GM12878 (cell line): Measurements from ENCODE around the gene ATXN1. TPM values are rescaled to one million over a fixed set of nuclear protein-coding genes. Genes with fewer than 3 reads are reported as not detected.

Source experiments
- ATAC-seq: fragments of 200-7000 bp; cut with Tn5 transposase; 3 replicates; pipeline ENCODE4 v1.9.1; 2020; ENCODE audit warnings: mild to moderate bottlenecking, moderate library complexity
- BruUV-seq: library from RNA; stranded (reverse); fragments of 400-500 nt; replicated peaks from 2 replicates; lab custom pipeline; 2021; lab: Mats Ljungman, UMichigan
- CTCF ChIA-PET: fragments of 300-600 bp; sonication (Branson Sonifier 250); formaldehyde crosslinking; extraction: SDS; loops from one replicate; lab custom pipeline; 2021; ENCODE audit warnings: inconsistent platforms; lab: Yijun Ruan, JAX
- POLR2A ChIA-PET: fragments of 350-600 bp; formaldehyde crosslinking; extraction: SDS; loops from one replicate; lab custom pipeline; 2021; ENCODE audit warnings: inconsistent platforms; lab: Charles Lee
- RAD21 ChIA-PET: fragments of 300-600 bp; sonication (Branson Sonifier 250); formaldehyde crosslinking; loops from one replicate; lab custom pipeline; 2023; ENCODE audit warnings: antibody characterized with exemption; ENCODE audit not compliant: unreplicated experiment; lab: Charles Lee
- SMC1A ChIA-PET: fragments of 300-600 bp; sonication (Branson Sonifier 250); formaldehyde crosslinking; loops from one replicate; lab custom pipeline; 2023; ENCODE audit not compliant: unreplicated experiment, uncharacterized antibody; lab: Charles Lee
- DNase-seq: peaks from one replicate; pipeline ENCODE4 v3.0.0-alpha.2; 2011; ENCODE audit warnings: low read depth, low spot score
- FAIRE-seq: peaks from 3 replicates; lab custom pipeline; 2011; peaks lifted over from hg19 to GRCh38; lab: Jason Lieb, UNC
- H2AFZ ChIP-seq: 2 replicates; pipeline ENCODE4 v1.6.0; 2011; ENCODE audit warnings: low read depth, low read length, control low read depth; ENCODE audit not compliant: control insufficient read depth
- H3K27ac ChIP-seq: 2 replicates; pipeline ENCODE4 v1.5.1; 2011; ENCODE audit warnings: control low read depth; ENCODE audit not compliant: control insufficient read depth, insufficient read depth
- H3K27me3 ChIP-seq, 2 experiments: replicated peaks in 1 of 2; 2 replicates each; pipeline versions ENCODE4 v1.6.0 to v1.6.1; 2011; ENCODE audit warnings: low read length in 1 of 2; ENCODE audit not compliant: control insufficient read depth in 2 of 2, insufficient read depth in 2 of 2
- H3K36me3 ChIP-seq, 2 experiments: 2 replicates each; pipeline ENCODE4 v1.5.1; 2011; ENCODE audit warnings: low read length in 1 of 2; ENCODE audit not compliant: control insufficient read depth in 2 of 2, insufficient read depth in 2 of 2
- H3K4me1 ChIP-seq: 2 replicates; pipeline ENCODE4 v1.6.1; 2011; ENCODE audit warnings: mild to moderate bottlenecking, low read length, moderate library complexity, mixed read lengths; ENCODE audit not compliant: control insufficient read depth, insufficient read depth
- H3K4me2 ChIP-seq: 2 replicates; pipeline ENCODE4 v1.6.0; 2011; ENCODE audit warnings: control low read depth; ENCODE audit not compliant: control insufficient read depth, insufficient read depth
- H3K4me3 ChIP-seq: fragments of 200-600 bp; sonication (generic); 2 replicates; pipeline ENCODE4 v1.5.1; 2016
- H3K79me2 ChIP-seq: 2 replicates; pipeline ENCODE4 v1.6.0; 2011; ENCODE audit warnings: low read length; ENCODE audit not compliant: control insufficient read depth, insufficient read depth
- H3K9ac ChIP-seq: 2 replicates; pipeline ENCODE4 v1.8.0; 2011; ENCODE audit warnings: low read length, control low read depth, mixed read lengths; ENCODE audit not compliant: control insufficient read depth, insufficient read depth
- H3K9me3 ChIP-seq: replicated peaks from 3 replicates; pipeline ENCODE4 v1.5.1; 2011; ENCODE audit warnings: mild to moderate bottlenecking, low read length; ENCODE audit not compliant: control insufficient read depth, insufficient read depth
- H4K20me1 ChIP-seq: 2 replicates; pipeline ENCODE4 v1.6.0; 2011; ENCODE audit not compliant: control insufficient read depth, insufficient read depth
- BCL11A ChIP-seq: IDR thresholded peaks from 2 replicates; pipeline ENCODE4 v1.6.1; 2011; ENCODE audit warnings: low read depth, low read length
- CTCF ChIP-seq, 3 experiments: IDR thresholded peaks in 2 of 3; conservative IDR thresholded peaks in 1 of 3; 2 replicates each; pipeline ENCODE4 v1.5.1; 2011; ENCODE audit warnings: low read depth in 3 of 3, low read length in 3 of 3, mild to moderate bottlenecking in 3 of 3, control low read depth in 2 of 3, moderate library complexity in 2 of 3, inconsistent platforms in 1 of 3, mixed read lengths in 1 of 3; ENCODE audit not compliant: control insufficient read depth in 2 of 3, insufficient read depth in 1 of 3; ENCODE audit errors: extremely low read depth in 1 of 3
- EGR1 ChIP-seq, 2 experiments: IDR thresholded peaks; 1 replicate in 1 of 2; 2 replicates in 1 of 2; pipeline ENCODE4 v1.6.1; 2011 to 2012; ENCODE audit warnings: low read depth in 2 of 2, low read length in 2 of 2, borderline replicate concordance in 1 of 2, mild to moderate bottlenecking in 1 of 2, moderate library complexity in 1 of 2
- ELK1 ChIP-seq: IDR thresholded peaks from 2 replicates; pipeline ENCODE4 v1.6.1; 2012; ENCODE audit warnings: low read depth, low read length, improper control_type of control experiment
- ESRRA ChIP-seq: IDR thresholded peaks from 2 replicates; pipeline ENCODE4 v1.6.1; 2012; ENCODE audit warnings: mild to moderate bottlenecking, low read length, improper control_type of control experiment
- HDAC2 ChIP-seq: fragments of 200-600 bp; sonication (generic); IDR thresholded peaks from 2 replicates; pipeline ENCODE4 v1.6.1; 2017
- MEF2A ChIP-seq: IDR thresholded peaks from 2 replicates; pipeline ENCODE4 v1.6.1; 2011; ENCODE audit warnings: low read depth, mild to moderate bottlenecking, low read length, moderate library complexity; ENCODE audit not compliant: insufficient read depth
- MEF2B ChIP-seq: fragments of 450-650 bp; IDR thresholded peaks from 2 replicates; pipeline ENCODE4 v1.6.1; 2018; ENCODE audit warnings: mild to moderate bottlenecking, moderate library complexity; ENCODE audit not compliant: partially characterized antibody, poor library complexity, severe bottlenecking
- MXI1 ChIP-seq: fragments of 150-350 bp; IDR thresholded peaks from 2 replicates; pipeline ENCODE4 v1.6.1; 2011; ENCODE audit warnings: low read depth, mild to moderate bottlenecking, inconsistent platforms, low read length, improper control_type of control experiment
- NFYA ChIP-seq: IDR thresholded peaks from 2 replicates; pipeline ENCODE4 v1.6.1; 2011; ENCODE audit warnings: low read depth, mild to moderate bottlenecking, low read length, improper control_type of control experiment, borderline replicate concordance
- NFYB ChIP-seq: IDR thresholded peaks from 2 replicates; pipeline ENCODE4 v1.6.1; 2011; ENCODE audit warnings: low read depth, mild to moderate bottlenecking, low read length, improper control_type of control experiment, moderate library complexity; ENCODE audit not compliant: insufficient read depth
- RUNX3 ChIP-seq: IDR thresholded peaks from 2 replicates; pipeline ENCODE4 v1.6.1; 2012; ENCODE audit warnings: low read length, inconsistent platforms
- SMC3 ChIP-seq: IDR thresholded peaks from 2 replicates; pipeline ENCODE4 v1.6.1; 2011; ENCODE audit warnings: low read length, improper control_type of control experiment, borderline replicate concordance
- STAT1 ChIP-seq: fragments of 450-650 bp; conservative IDR thresholded peaks from 2 replicates; pipeline ENCODE4 v1.6.1; 2014; ENCODE audit warnings: antibody characterized with exemption, mild to moderate bottlenecking
- SUZ12 ChIP-seq: fragments of 200-600 bp; sonication (generic); IDR thresholded peaks from one replicate; pipeline ENCODE4 v1.6.1; 2018; ENCODE audit warnings: antibody characterized with exemption, mild to moderate bottlenecking; ENCODE audit not compliant: unreplicated experiment
- ZNF384 ChIP-seq: IDR thresholded peaks from 2 replicates; pipeline ENCODE4 v1.6.1; 2012; ENCODE audit warnings: low read depth, mild to moderate bottlenecking, low read length, improper control_type of control experiment, borderline replicate concordance
- WGBS: methylation state at CpG from one replicate; pipeline ENCODE4 v1.1.6; 2016; ENCODE audit warnings: low lambda C conversion rate; ENCODE audit not compliant: insufficient replicate concordance, insufficient coverage; ENCODE audit errors: missing lambda C conversion rate; 5-methylcytosine and 5-hydroxymethylcytosine counted together
- in situ Hi-C: fragments of 300-500 bp; cut with MboI; formaldehyde crosslinking; loops from 9 replicates; pipeline ENCODE4 v1.14.3; 2018; ENCODE audit warnings: mixed read lengths
- intact Hi-C: fragments of 100-400 bp; cut with micrococcal nuclease; formaldehyde crosslinking; loops from one replicate; pipeline ENCODE4 v1.14.2; 2022; ENCODE audit not compliant: unreplicated experiment
- polyA plus RNA-seq, 11 experiments: library from polyadenylated mRNA; depleted of rRNA in 4 of 11; unstranded in 6 of 11; stranded (reverse) in 5 of 11; fragments of >200 nt; fragmentation: Nextera tagmentation in 4 of 11; fragmentation: Illumina TruSeq in 1 of 11; extraction: Ambion mirVana in 4 of 11; extraction: Trizol in 1 of 11; gene quantifications; 1 replicate in 1 of 11; 2 replicates in 10 of 11; pipeline versions ENCODE4 v1.2.1 to v1.2.3, GENCODE V29; 2011 to 2016; ENCODE audit warnings: inconsistent platforms in 2 of 11, missing spikeins in 2 of 11, low read depth in 1 of 11
- total RNA-seq, 4 experiments: library from RNA; depleted of rRNA in 3 of 4; stranded (reverse); fragments of >200 nt in 3 of 4; fragmentation: Illumina TruSeq in 1 of 4; extraction: Trizol in 1 of 4; gene quantifications; 2 replicates each; pipeline versions ENCODE4 v1.2.1 to v1.2.3, GENCODE V29; 2013 to 2021

ATXN1 gene
- total and polyA plus RNA-seq, 10 of the 15 experiments (the other 5 are each of a cell fraction or from before 2014, with no cell fraction given), result 12.2 to 51.2 (median 20.5) TPM

GRCh38 chr6:16514249-16514648 lies 247.0 kb downstream of the ATXN1 start:
- POLR2A ChIA-PET, result interaction anchor here (0.6 to 4.4 kb wide), 6 partner anchors 10 to 249 kb away, joined by 3 to 14 read pairs (median 5); no protein-coding TSS in a partner anchor
- Histone ChIP-seq H3K27me3 (no peaks in the 10 kb centered on the region), H3K27ac (no peak overlapping the region), H3K4me2 (no peak overlapping the region), H3K79me2 (no peaks in the 10 kb centered on the region), H3K9ac (no peak overlapping the region), H3K9me3 (no peaks in the 10 kb centered on the region), H4K20me1 (no peaks in the 10 kb centered on the region), H2AFZ (no peak overlapping the region), H3K4me3 (no peak overlapping the region), H3K36me3 (peaks cover 0 to 2% of the 10 kb centered on the region in 2 experiments; a peak in 1 of 4 replicates), H3K4me1 (peaks cover 45% of the 10 kb centered on the region)
- FAIRE-seq, result peak; percentile 82
- CTCF ChIA-PET, result interaction anchor here (0.6 to 10.6 kb wide), 34 partner anchors 11 to 258 kb away, joined by 3 to 203 read pairs (median 4); partner anchors contain the start of gene ATXN1
- BruUV-seq, result no TSS peak
- RAD21 ChIA-PET, result interaction anchor here (0.6 to 8.7 kb wide), 27 partner anchors 10 to 257 kb away, joined by 3 to 110 read pairs (median 4); partner anchors contain the start of gene ATXN1
- 36% methylated on average over 8 of the region's 8 CpGs for WGBS
- in situ Hi-C loops (loop anchor here (5.0 to 10.0 kb wide), 3 partner anchors 179 to 451 kb away; partner anchors contain the start of gene ATXN1), intact Hi-C loops (loop anchor here (5.0 kb wide), 4 partner anchors 42 to 248 kb away; partner anchors contain the start of gene ATXN1)
- peak; percentile 50 for ATAC-seq
- no peak for DNase-seq
- SMC1A ChIA-PET, result interaction anchor here (0.8 to 10.2 kb wide), 30 partner anchors 9 to 253 kb away, joined by 3 to 135 read pairs (median 6); partner anchors contain the start of gene ATXN1
- 0 out of 2 replicates have a peak, but pooled peaks have one; percentile 14 for TF ChIP-seq MEF2A
- TF ChIP-seq STAT1, result no peak
- no peak for TF ChIP-seq ESRRA
- TF ChIP-seq NFYA, result no peak
- TF ChIP-seq MXI1, result no peak
- TF ChIP-seq HDAC2, result no peak
- no peak for TF ChIP-seq NFYB
- peak; percentile 72 for TF ChIP-seq RUNX3
- no peak for TF ChIP-seq BCL11A
- no peak for TF ChIP-seq SUZ12
- TF ChIP-seq CTCF (IDR thresholded peaks at IDR 0.05 in 2 of 3, conservative IDR thresholded peaks at IDR 0.05 in 1 of 3; ENCODE audit: control insufficient read depth in 2 of 3, extremely low read depth in 1 of 3, insufficient read depth in 1 of 3, low read depth in 3 of 3, low read length in 3 of 3), result peak; percentile 49 to 62 (median 60)
- TF ChIP-seq EGR1 (IDR thresholded peaks at IDR 0.05; ENCODE audit: borderline replicate concordance in 1 of 2, low read depth in 2 of 2, low read length in 2 of 2), result 0 out of 3 replicates have a peak, but pooled peaks of 1 of the 2 experiments have one; percentile 17
- TF ChIP-seq ZNF384, result no peak
- TF ChIP-seq ELK1, result no peak
- peak; percentile 71; the same call in 1 of the 2 replicates for TF ChIP-seq SMC3
- no peak for TF ChIP-seq MEF2B
